GM23338 (cell line): ENCODE results near the gene ABCC10. TPM values are rescaled to one million over a fixed set of nuclear protein-coding genes. Genes with fewer than 3 reads are reported as not detected.

ENCODE experiments used
- ATAC-seq: fragments of 200-7000 bp; cut with Tn5 transposase; 3 replicates; pipeline ENCODE4 v1.9.1; 2020
- DNase-seq: peaks from one replicate; pipeline ENCODE4 v3.0.0-alpha.2; 2015; ENCODE audit warnings: low spot score
- H2AFZ ChIP-seq: fragments of 200-600 bp; sonication (generic); 2 replicates; pipeline ENCODE4 v1.8.0; 2016; ENCODE audit warnings: antibody characterized with exemption, mild to moderate bottlenecking, moderate library complexity
- H3F3A ChIP-seq: fragments of 200-600 bp; sonication (generic); replicated peaks from 2 replicates; pipeline ENCODE4 v1.8.0; 2017; ENCODE audit warnings: antibody characterized with exemption, mixed run types, low read depth
- H3K27ac ChIP-seq: fragments of 200-600 bp; sonication (generic); 2 replicates; pipeline ENCODE4 v1.6.1; 2016; ENCODE audit warnings: low read depth
- H3K27me3 ChIP-seq: fragments of 200-600 bp; sonication (generic); 2 replicates; pipeline ENCODE4 v1.8.0; 2016; ENCODE audit warnings: mild to moderate bottlenecking, mixed run types, moderate library complexity; ENCODE audit not compliant: insufficient read depth
- H3K36me3 ChIP-seq: fragments of 200-600 bp; sonication (generic); 2 replicates; pipeline ENCODE4 v1.8.0; 2016; ENCODE audit warnings: mild to moderate bottlenecking; ENCODE audit not compliant: insufficient read depth
- H3K4me1 ChIP-seq: fragments of 200-600 bp; sonication (generic); 2 replicates; pipeline ENCODE4 v1.8.0; 2016; ENCODE audit warnings: mild to moderate bottlenecking, moderate library complexity; ENCODE audit not compliant: insufficient read depth
- H3K4me2 ChIP-seq: fragments of 200-600 bp; sonication (generic); 2 replicates; pipeline ENCODE4 v1.7.1; 2017; ENCODE audit warnings: mixed run types
- H3K4me3 ChIP-seq: fragments of 200-600 bp; sonication (generic); 2 replicates; pipeline ENCODE4 v1.6.1; 2016; ENCODE audit warnings: mixed run types
- H3K79me2 ChIP-seq: fragments of 200-600 bp; sonication (generic); replicated peaks from 2 replicates; pipeline ENCODE4 v1.8.0; 2017; ENCODE audit warnings: mild to moderate bottlenecking; ENCODE audit not compliant: insufficient read depth
- H3K9me2 ChIP-seq: fragments of 200-600 bp; sonication (generic); 2 replicates; pipeline ENCODE4 v1.8.0; 2017; ENCODE audit not compliant: insufficient read depth
- H4K20me1 ChIP-seq: fragments of 200-600 bp; sonication (generic); replicated peaks from 2 replicates; pipeline ENCODE4 v1.8.0; 2017; ENCODE audit warnings: mild to moderate bottlenecking; ENCODE audit not compliant: insufficient read depth
- H3K27ac Mint-ChIP-seq: 2 replicates; pipeline ENCODE4 v1.8.0; 2020; ENCODE audit warnings: inconsistent platforms, mild to moderate bottlenecking, moderate library complexity, mixed read lengths
- H3K27me3 Mint-ChIP-seq: 3 replicates; pipeline ENCODE4 v1.8.0; 2022; ENCODE audit warnings: low read depth, mild to moderate bottlenecking, moderate library complexity, mixed read lengths, inconsistent platforms; ENCODE audit not compliant: insufficient read depth, poor library complexity
- H3K36me3 Mint-ChIP-seq: 3 replicates; pipeline ENCODE4 v1.8.0; 2021; ENCODE audit warnings: low read depth, mild to moderate bottlenecking, inconsistent platforms, moderate library complexity, mixed read lengths
- H3K4me1 Mint-ChIP-seq: 3 replicates; pipeline ENCODE4 v1.8.0; 2020; ENCODE audit warnings: mild to moderate bottlenecking, inconsistent platforms, mixed read lengths
- H3K4me3 Mint-ChIP-seq: 3 replicates; pipeline ENCODE4 v1.8.0; 2021; ENCODE audit warnings: moderate library complexity, mild to moderate bottlenecking, inconsistent platforms, mixed read lengths
- H3K9me3 Mint-ChIP-seq: 3 replicates; pipeline ENCODE4 v1.8.0; 2020; ENCODE audit warnings: moderate library complexity, mild to moderate bottlenecking, inconsistent platforms, mixed read lengths
- EZH2 ChIP-seq: fragments of 200-600 bp; sonication (generic); IDR thresholded peaks from one replicate; pipeline ENCODE4 v1.8.0; 2017; ENCODE audit warnings: antibody characterized with exemption, mild to moderate bottlenecking, low read depth; ENCODE audit not compliant: unreplicated experiment
- JUNB ChIP-seq: IDR thresholded peaks from one replicate; pipeline ENCODE4 v1.6.1; 2016; ENCODE audit warnings: antibody characterized with exemption; ENCODE audit not compliant: unreplicated experiment
- NANOG ChIP-seq: IDR thresholded peaks from 2 replicates; pipeline ENCODE4 v1.6.1; 2016; ENCODE audit warnings: antibody characterized with exemption, borderline replicate concordance
- STAT1 ChIP-seq: IDR thresholded peaks from one replicate; pipeline ENCODE4 v1.6.1; 2016; ENCODE audit warnings: antibody characterized with exemption; ENCODE audit not compliant: unreplicated experiment
- ZNF114 ChIP-seq: fragments of 250-450 bp; sonication (Bioruptor Pico); IDR thresholded peaks from 2 replicates; pipeline ENCODE4 v1.5.0; 2020; ENCODE audit warnings: mild to moderate bottlenecking, moderate library complexity
- ZNF331 ChIP-seq: fragments of 250-450 bp; sonication (Bioruptor Pico); IDR thresholded peaks from 2 replicates; pipeline ENCODE4 v1.5.0; 2020; ENCODE audit warnings: low read depth, mild to moderate bottlenecking, moderate library complexity
- polyA plus RNA-seq: library from polyadenylated mRNA; unstranded; fragments of >200 nt; fragmentation: Nextera tagmentation; extraction: Ambion mirVana; gene quantifications from 2 replicates; pipeline ENCODE4 v1.2.1, GENCODE V29; 2016
- total RNA-seq: library from RNA; depleted of rRNA; stranded (reverse); fragments of >200 nt; shearing (Covaris generic); gene quantifications from 2 replicates; pipeline ENCODE4 v1.2.3, GENCODE V29; 2014
- TF ChIP-seq, protein P1 (sequence below), 2 experiments: fragments of 200-600 bp in 1 of 2; sonication (generic) in 1 of 2; conservative IDR thresholded peaks; 2 replicates each; pipeline versions ENCODE4 v1.5.1 to v1.6.1; 2016 to 2017; ENCODE audit warnings: antibody characterized with exemption in 2 of 2, low read depth in 2 of 2, mild to moderate bottlenecking in 2 of 2, moderate library complexity in 1 of 2
- TF ChIP-seq, protein P2 (sequence below): IDR thresholded peaks from one replicate; pipeline ENCODE4 v1.6.1; 2018; ENCODE audit warnings: antibody characterized with exemption; ENCODE audit not compliant: unreplicated experiment

The ABCC10 gene
- total and polyA plus RNA-seq, 2 experiments from 2014 or later = 16.9 to 17.5 TPM

DNA sequence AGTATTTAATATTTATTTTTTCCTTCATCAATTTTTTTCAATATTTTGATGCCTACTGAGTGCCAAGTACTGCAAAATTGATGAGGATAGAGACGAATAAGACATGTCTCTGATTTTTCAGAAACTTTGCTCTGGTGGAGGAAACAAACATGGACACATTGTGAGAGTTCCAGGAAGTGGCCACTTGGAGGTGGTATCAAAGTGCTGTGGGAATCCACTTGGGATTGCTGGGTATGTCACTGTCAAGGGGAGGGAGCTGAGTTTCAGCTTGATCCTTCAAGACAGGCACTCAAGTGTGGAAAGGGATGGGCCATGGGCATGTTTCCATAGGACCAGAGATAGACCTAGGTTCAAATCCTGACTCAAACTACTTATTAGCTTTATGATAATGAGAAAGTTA is 24.5 kb upstream of the ABCC10 start:
- no peak overlapping the region for H3K4me3 ChIP-seq
- Mint-ChIP-seq H3K4me1 (no peaks in the 10 kb centered on the region), H3K27ac (no peak overlapping the region), H3K9me3 (no peaks in the 10 kb centered on the region), H3K27me3 (peaks cover 4% of the 10 kb centered on the region), H3K4me3 (no peak overlapping the region), H3K36me3 (no peaks in the 10 kb centered on the region; the same call in 2 of the 3 replicates)
- no peaks in the 10 kb centered on the region for H3F3A ChIP-seq
- TF ChIP-seq, protein P1, sequence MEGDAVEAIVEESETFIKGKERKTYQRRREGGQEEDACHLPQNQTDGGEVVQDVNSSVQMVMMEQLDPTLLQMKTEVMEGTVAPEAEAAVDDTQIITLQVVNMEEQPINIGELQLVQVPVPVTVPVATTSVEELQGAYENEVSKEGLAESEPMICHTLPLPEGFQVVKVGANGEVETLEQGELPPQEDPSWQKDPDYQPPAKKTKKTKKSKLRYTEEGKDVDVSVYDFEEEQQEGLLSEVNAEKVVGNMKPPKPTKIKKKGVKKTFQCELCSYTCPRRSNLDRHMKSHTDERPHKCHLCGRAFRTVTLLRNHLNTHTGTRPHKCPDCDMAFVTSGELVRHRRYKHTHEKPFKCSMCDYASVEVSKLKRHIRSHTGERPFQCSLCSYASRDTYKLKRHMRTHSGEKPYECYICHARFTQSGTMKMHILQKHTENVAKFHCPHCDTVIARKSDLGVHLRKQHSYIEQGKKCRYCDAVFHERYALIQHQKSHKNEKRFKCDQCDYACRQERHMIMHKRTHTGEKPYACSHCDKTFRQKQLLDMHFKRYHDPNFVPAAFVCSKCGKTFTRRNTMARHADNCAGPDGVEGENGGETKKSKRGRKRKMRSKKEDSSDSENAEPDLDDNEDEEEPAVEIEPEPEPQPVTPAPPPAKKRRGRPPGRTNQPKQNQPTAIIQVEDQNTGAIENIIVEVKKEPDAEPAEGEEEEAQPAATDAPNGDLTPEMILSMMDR (conservative IDR thresholded peaks at IDR 0.05; ENCODE audit: low read depth in 2 of 2) = peak in 1 of 2 experiments; percentile 8; a peak in 1 of 4 replicates
- TF ChIP-seq EZH2 (no peak), STAT1 (no peak), ZNF114 (no peak), JUNB (no peak)
- ATAC-seq (no peak), DNase-seq (no peak)
- no peak overlapping the region for H3K4me2 ChIP-seq
- no peaks in the 10 kb centered on the region for H4K20me1 ChIP-seq
- H3K27ac ChIP-seq = no peak overlapping the region
- H3K27me3 ChIP-seq = no peaks in the 10 kb centered on the region
- no peak overlapping the region for H2AFZ ChIP-seq
- no peaks in the 10 kb centered on the region for H3K36me3 ChIP-seq
- H3K9me2 ChIP-seq = 0 out of 2 replicates have a peak, but pooled peaks cover 3% of the 10 kb centered on the region
- H3K79me2 ChIP-seq = no peaks in the 10 kb centered on the region
- H3K4me1 ChIP-seq = no peaks in the 10 kb centered on the region

DNA sequence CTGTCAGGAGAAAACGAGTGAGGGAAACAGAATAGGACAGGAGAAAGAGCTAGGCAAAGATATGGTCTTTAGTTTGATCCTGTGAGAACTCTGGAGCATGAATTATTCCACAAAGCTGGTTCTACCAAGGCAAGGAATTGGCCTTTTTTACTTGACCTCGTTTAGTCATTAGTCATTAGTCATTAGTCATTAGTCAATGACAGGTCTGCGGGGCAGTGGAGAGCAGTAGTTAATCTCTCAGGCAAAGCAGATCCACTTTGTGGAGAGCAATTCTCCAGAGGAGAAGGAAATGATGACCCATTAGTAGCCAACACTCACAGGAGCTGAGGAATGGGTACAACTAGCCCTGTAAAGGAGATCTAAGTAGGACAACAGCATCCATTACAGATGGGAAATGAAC is 22.0 kb upstream of the ABCC10 start:
- H3K4me1 Mint-ChIP-seq = no peaks in the 10 kb centered on the region
- Histone ChIP-seq H3K4me1 (no peaks in the 10 kb centered on the region), H3K9me2 (0 out of 2 replicates have a peak, but pooled peaks cover 3% of the 10 kb centered on the region), H3K36me3 (no peaks in the 10 kb centered on the region), H3K79me2 (no peaks in the 10 kb centered on the region), H2AFZ (no peak overlapping the region), H3K27me3 (no peaks in the 10 kb centered on the region), H3K27ac (no peak overlapping the region), H3K4me3 (no peak overlapping the region), H4K20me1 (no peaks in the 10 kb centered on the region), H3F3A (no peaks in the 10 kb centered on the region), H3K4me2 (no peak overlapping the region)
- TF ChIP-seq NANOG (no peak), ZNF331 (CRISPR knock-in tag) (no peak)
- H3K4me3 Mint-ChIP-seq = no peak overlapping the region
- no peaks in the 10 kb centered on the region; the same call in 2 of the 3 replicates for H3K36me3 Mint-ChIP-seq
- H3K9me3 Mint-ChIP-seq = no peaks in the 10 kb centered on the region
- H3K27ac Mint-ChIP-seq = no peak overlapping the region
- peaks cover 2% of the 10 kb centered on the region for H3K27me3 Mint-ChIP-seq
- no peak for DNase-seq
- no peak for ATAC-seq

DNA sequence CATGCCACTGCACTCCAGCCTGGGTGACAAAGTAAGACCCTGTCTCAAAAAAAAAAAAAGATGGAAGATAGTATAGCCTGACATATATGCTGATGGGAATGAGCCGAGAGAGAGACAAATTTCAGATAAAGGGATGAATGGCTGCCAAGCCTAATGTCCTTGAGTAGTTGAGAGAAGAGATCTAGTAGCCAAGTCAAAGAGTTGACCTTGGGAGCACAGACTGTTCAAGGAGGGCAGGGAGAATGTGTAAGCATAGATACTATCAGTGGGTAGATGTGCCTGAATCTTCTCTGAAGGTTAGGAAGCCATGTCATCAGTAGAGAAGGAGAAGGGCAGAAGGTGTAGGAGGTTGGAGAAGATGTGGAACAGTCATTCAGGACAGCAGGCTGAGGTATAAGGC is 20.0 kb upstream of the ABCC10 start:
- 0 out of 3 replicates have a peak, but pooled peaks cover 3% of the 10 kb centered on the region for H3K36me3 Mint-ChIP-seq
- H3K27ac ChIP-seq = no peak overlapping the region
- no peak for TF ChIP-seq STAT1
- TF ChIP-seq, protein P2, sequence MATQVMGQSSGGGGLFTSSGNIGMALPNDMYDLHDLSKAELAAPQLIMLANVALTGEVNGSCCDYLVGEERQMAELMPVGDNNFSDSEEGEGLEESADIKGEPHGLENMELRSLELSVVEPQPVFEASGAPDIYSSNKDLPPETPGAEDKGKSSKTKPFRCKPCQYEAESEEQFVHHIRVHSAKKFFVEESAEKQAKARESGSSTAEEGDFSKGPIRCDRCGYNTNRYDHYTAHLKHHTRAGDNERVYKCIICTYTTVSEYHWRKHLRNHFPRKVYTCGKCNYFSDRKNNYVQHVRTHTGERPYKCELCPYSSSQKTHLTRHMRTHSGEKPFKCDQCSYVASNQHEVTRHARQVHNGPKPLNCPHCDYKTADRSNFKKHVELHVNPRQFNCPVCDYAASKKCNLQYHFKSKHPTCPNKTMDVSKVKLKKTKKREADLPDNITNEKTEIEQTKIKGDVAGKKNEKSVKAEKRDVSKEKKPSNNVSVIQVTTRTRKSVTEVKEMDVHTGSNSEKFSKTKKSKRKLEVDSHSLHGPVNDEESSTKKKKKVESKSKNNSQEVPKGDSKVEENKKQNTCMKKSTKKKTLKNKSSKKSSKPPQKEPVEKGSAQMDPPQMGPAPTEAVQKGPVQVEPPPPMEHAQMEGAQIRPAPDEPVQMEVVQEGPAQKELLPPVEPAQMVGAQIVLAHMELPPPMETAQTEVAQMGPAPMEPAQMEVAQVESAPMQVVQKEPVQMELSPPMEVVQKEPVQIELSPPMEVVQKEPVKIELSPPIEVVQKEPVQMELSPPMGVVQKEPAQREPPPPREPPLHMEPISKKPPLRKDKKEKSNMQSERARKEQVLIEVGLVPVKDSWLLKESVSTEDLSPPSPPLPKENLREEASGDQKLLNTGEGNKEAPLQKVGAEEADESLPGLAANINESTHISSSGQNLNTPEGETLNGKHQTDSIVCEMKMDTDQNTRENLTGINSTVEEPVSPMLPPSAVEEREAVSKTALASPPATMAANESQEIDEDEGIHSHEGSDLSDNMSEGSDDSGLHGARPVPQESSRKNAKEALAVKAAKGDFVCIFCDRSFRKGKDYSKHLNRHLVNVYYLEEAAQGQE = no peak
- H3K79me2 ChIP-seq = no peaks in the 10 kb centered on the region
- H3K27me3 ChIP-seq = no peaks in the 10 kb centered on the region
- ATAC-seq = no peak
- 0 out of 2 replicates have a peak, but pooled peaks cover 3% of the 10 kb centered on the region for H3K9me2 ChIP-seq
- DNase-seq = no peak
- H3K4me1 ChIP-seq = no peaks in the 10 kb centered on the region
- no peaks in the 10 kb centered on the region for H4K20me1 ChIP-seq
- no peaks in the 10 kb centered on the region; the same call in 2 of the 3 replicates for H3K9me3 Mint-ChIP-seq
- H3K27ac Mint-ChIP-seq = no peak overlapping the region
- no peak overlapping the region for H3K4me3 Mint-ChIP-seq
- no peaks in the 10 kb centered on the region for H3K36me3 ChIP-seq
- peaks cover 3% of the 10 kb centered on the region for H3K27me3 Mint-ChIP-seq
- no peak overlapping the region for H3K4me2 ChIP-seq
- H2AFZ ChIP-seq = no peak overlapping the region
- no peaks in the 10 kb centered on the region for H3F3A ChIP-seq
- no peak overlapping the region for H3K4me3 ChIP-seq
- H3K4me1 Mint-ChIP-seq = no peaks in the 10 kb centered on the region
